Measurements from ENCODE around the gene CD40. TPM values are rescaled to one million over a fixed set of nuclear protein-coding genes. Genes with fewer than 3 reads are reported as not detected.

CD40 gene
- polyA plus RNA-seq, 2 of the 4 experiments (the other 2 are of a cell fraction) = 4.9 to 5.2 TPM

DNA sequence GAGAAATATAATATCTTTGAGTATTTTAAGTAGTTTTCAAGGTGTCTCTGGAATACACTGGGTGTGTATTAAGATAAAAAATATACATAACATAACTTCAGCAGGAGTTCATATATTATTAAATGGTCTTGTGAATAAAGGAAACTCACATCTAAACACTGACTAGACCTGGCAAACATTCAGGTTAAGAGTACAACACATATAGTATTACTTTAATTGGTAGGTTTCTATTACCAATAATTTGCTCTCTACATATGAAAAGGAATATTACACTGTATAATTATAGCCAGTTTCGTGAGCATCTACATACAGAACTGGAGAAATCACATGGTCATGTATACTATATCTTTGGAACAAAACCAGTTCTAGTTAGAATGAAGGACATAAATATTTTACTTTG lies 37.0 kb upstream of the CD40 start:
- DNase-seq (ENCODE audit: low read depth in 1 of 2, low spot score in 1 of 2) = no peak
- H3K27ac ChIP-seq = no peak overlapping the region
- TF ChIP-seq EHF (CRISPR knock-in tag; IDR thresholded peaks at IDR 0.05) (no peak), FOSB (CRISPR knock-in tag; IDR thresholded peaks at IDR 0.05) (no peak), SREBF2 (IDR thresholded peaks at IDR 0.05) (no peak), TP53 (CRISPR knock-in tag; IDR thresholded peaks at IDR 0.05) (no peak), NR3C1 (IDR thresholded peaks at IDR 0.05) (no peak), HDAC2 (IDR thresholded peaks at IDR 0.05) (no peak), NPAS2 (CRISPR knock-in tag; IDR thresholded peaks at IDR 0.05; ENCODE audit: borderline replicate concordance) (no peak), NFE2L2 (conservative IDR thresholded peaks at IDR 0.05; ENCODE audit: low read length) (no peak)
- no peaks in the 10 kb centered on the region for H3K9me3 ChIP-seq
- no peak for ATAC-seq
- H3K4me2 ChIP-seq = no peak overlapping the region
- H3K4me1 ChIP-seq = peaks cover 21% of the 10 kb centered on the region
- no peak overlapping the region for H3K4me3 ChIP-seq
- POLR2A ChIA-PET = no interaction called here
- 78% methylated on average over 1 of the region's 1 CpG for WGBS (ENCODE audit: missing lambda C conversion rate)
- CTCF ChIA-PET = interaction anchor here (0.8 to 1.5 kb wide), 4 partner anchors 52 to 68 kb away, joined by 3 to 4 read pairs (median 4); no protein-coding TSS in a partner anchor
- no peak for FAIRE-seq

DNA sequence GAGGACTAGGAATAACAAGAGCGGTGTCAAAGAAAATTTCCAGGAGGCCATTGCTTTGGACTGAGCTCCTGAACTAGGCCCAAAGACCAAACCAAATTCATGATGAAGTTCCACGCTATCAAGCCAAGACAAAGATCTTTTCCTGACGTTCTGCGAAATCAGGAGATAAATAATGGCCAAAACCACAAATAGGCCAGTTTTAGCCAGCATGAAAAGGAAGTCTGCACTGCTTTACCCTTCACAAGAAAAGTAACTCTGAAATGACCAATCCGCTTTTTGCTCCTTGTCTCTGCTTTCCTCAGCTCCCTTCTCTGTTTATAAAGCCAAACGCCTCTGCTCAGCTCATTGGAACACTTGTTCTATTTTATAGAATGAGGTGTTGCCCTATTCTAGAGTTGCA lies 35.0 kb upstream of the CD40 start:
- POLR2A ChIA-PET = no interaction called here
- 93% methylated on average over 6 of the region's 6 CpGs for whole genome bisulfite sequencing (ENCODE audit: missing lambda C conversion rate)
- H3K4me3 ChIP-seq = no peak overlapping the region
- TF ChIP-seq FOSB (CRISPR knock-in tag; IDR thresholded peaks at IDR 0.05) (no peak), JUNB (IDR thresholded peaks at IDR 0.05) (no peak), MAZ (IDR thresholded peaks at IDR 0.05; ENCODE audit: borderline replicate concordance, low read depth, low read length) (no peak), MYC (IDR thresholded peaks at IDR 0.05; ENCODE audit: borderline replicate concordance, low read length) (no peak)
- TF ChIP-seq, protein P1, sequence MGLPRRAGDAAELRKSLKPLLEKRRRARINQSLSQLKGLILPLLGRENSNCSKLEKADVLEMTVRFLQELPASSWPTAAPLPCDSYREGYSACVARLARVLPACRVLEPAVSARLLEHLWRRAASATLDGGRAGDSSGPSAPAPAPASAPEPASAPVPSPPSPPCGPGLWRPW (IDR thresholded peaks at IDR 0.05) = no peak
- CTCF ChIA-PET = interaction anchor here (1.0 kb wide), 1 partner anchor 92 kb away, joined by 3 read pairs; no protein-coding TSS in a partner anchor
- H3K4me2 ChIP-seq = no peak overlapping the region
- ATAC-seq = no peak
- no peak for FAIRE-seq
- H3K27ac ChIP-seq = no peak overlapping the region
- H3K4me1 ChIP-seq = peaks cover 42% of the 10 kb centered on the region
- no peak for DNase-seq (ENCODE audit: low read depth in 1 of 2, low spot score in 1 of 2)
- H3K9me3 ChIP-seq = no peaks in the 10 kb centered on the region

DNA sequence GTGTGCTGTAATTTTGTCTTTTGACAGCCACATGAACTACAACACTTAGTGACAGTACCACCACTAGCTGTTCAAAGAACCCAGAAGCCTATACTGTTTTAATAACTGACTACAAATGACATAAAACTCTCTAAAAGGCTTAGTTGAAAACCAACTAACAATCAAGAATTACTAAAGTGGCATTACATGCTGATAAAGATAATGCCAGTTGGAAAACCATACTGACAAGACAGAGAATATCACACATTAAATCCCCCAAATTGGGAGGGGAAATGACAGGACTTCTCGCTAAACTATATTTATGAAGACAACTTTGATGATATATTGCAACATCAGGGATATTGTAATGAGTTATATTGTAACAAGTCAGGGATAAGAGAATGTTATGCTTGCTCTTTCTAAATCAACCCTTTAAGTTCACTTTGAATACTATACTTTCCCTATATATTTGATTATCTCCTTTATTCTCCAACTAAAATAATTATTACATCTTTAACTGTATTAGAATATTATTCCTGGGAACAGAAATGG lies 34.5 kb upstream of the CD40 start:
- Histone ChIP-seq H3K4me3 (no peak overlapping the region), H3K4me2 (no peak overlapping the region), H3K4me1 (peaks cover 45% of the 10 kb centered on the region), H3K27ac (no peak overlapping the region), H3K9me3 (no peaks in the 10 kb centered on the region)
- ATAC-seq (no peak), DNase-seq (ENCODE audit: low read depth in 1 of 2, low spot score in 1 of 2) (no peak), FAIRE-seq (no peak)
- WGBS (ENCODE audit: missing lambda C conversion rate) = 100% methylated on average over 1 of the region's 1 CpG
- TF ChIP-seq MAFK (IDR thresholded peaks at IDR 0.05; ENCODE audit: partially characterized antibody) = peak; percentile 30
- TF ChIP-seq CHD4 (IDR thresholded peaks at IDR 0.05; ENCODE audit: borderline replicate concordance) = no peak
- POLR2A ChIA-PET = no interaction called here
- CTCF ChIA-PET = interaction anchor here (1.0 to 1.7 kb wide), 3 partner anchors 18 to 91 kb away, joined by 3 to 13 read pairs (median 3); no protein-coding TSS in a partner anchor

DNA sequence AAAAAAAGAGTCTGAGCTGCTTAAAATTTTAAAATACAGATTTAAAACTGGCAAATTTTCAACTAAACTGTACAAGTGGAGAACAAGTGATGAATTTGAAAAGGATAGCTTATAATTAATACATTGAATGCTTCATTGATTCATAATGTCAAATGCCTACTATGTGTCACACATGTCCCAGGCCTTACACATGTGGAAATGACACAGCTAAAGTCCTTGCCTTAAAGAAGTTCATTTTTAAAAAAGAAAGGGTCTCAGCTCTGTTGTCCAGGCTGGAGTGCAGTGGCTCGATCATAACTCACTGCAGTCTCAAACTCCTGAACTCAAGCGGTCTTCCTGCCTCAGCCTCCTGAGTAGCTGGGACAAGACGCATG lies 33.3 kb upstream of the CD40 start:
- no peak for DNase-seq (ENCODE audit: low read depth in 1 of 2, low spot score in 1 of 2)
- Histone ChIP-seq H3K4me3 (no peak overlapping the region), H3K9me3 (no peaks in the 10 kb centered on the region), H3K4me2 (peak overlapping the region; percentile 79), H3K27ac (peak overlapping the region in 1 of 2 experiments; percentile 24; a peak in 3 of 6 replicates), H3K4me1 (peaks cover 45% of the 10 kb centered on the region)
- ChIA-PET POLR2A (no interaction called here), CTCF (interaction anchor here (0.5 to 1.7 kb wide), 9 partner anchors 10 to 207 kb away, joined by 3 to 13 read pairs (median 4); no protein-coding TSS in a partner anchor)
- 58% methylated on average over 3 of the region's 3 CpGs for WGBS (ENCODE audit: missing lambda C conversion rate)
- no peak for ATAC-seq
- TF ChIP-seq CEBPB (IDR thresholded peaks at IDR 0.05) (no peak), SMC3 (IDR thresholded peaks at IDR 0.05) (no peak), HOXB5 (CRISPR knock-in tag; IDR thresholded peaks at IDR 0.05) (no peak), TP53 (CRISPR knock-in tag; IDR thresholded peaks at IDR 0.05) (no peak), HOXB13 (CRISPR knock-in tag; IDR thresholded peaks at IDR 0.05; ENCODE audit: low read depth) (no peak), TFCP2L1 (CRISPR knock-in tag; IDR thresholded peaks at IDR 0.05) (no peak), HEYL (CRISPR knock-in tag; IDR thresholded peaks at IDR 0.05) (no peak), RARB (CRISPR knock-in tag; IDR thresholded peaks at IDR 0.05) (no peak), NFE2L2 (conservative IDR thresholded peaks at IDR 0.05; ENCODE audit: low read length) (no peak), ZNF302 (CRISPR knock-in tag; IDR thresholded peaks at IDR 0.05) (no peak), CHD2 (IDR thresholded peaks at IDR 0.05; ENCODE audit: low read length, partially characterized antibody) (no peak)
- TF ChIP-seq, protein P2, sequence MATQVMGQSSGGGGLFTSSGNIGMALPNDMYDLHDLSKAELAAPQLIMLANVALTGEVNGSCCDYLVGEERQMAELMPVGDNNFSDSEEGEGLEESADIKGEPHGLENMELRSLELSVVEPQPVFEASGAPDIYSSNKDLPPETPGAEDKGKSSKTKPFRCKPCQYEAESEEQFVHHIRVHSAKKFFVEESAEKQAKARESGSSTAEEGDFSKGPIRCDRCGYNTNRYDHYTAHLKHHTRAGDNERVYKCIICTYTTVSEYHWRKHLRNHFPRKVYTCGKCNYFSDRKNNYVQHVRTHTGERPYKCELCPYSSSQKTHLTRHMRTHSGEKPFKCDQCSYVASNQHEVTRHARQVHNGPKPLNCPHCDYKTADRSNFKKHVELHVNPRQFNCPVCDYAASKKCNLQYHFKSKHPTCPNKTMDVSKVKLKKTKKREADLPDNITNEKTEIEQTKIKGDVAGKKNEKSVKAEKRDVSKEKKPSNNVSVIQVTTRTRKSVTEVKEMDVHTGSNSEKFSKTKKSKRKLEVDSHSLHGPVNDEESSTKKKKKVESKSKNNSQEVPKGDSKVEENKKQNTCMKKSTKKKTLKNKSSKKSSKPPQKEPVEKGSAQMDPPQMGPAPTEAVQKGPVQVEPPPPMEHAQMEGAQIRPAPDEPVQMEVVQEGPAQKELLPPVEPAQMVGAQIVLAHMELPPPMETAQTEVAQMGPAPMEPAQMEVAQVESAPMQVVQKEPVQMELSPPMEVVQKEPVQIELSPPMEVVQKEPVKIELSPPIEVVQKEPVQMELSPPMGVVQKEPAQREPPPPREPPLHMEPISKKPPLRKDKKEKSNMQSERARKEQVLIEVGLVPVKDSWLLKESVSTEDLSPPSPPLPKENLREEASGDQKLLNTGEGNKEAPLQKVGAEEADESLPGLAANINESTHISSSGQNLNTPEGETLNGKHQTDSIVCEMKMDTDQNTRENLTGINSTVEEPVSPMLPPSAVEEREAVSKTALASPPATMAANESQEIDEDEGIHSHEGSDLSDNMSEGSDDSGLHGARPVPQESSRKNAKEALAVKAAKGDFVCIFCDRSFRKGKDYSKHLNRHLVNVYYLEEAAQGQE (IDR thresholded peaks at IDR 0.05) = no peak
- TF ChIP-seq, protein P3, sequence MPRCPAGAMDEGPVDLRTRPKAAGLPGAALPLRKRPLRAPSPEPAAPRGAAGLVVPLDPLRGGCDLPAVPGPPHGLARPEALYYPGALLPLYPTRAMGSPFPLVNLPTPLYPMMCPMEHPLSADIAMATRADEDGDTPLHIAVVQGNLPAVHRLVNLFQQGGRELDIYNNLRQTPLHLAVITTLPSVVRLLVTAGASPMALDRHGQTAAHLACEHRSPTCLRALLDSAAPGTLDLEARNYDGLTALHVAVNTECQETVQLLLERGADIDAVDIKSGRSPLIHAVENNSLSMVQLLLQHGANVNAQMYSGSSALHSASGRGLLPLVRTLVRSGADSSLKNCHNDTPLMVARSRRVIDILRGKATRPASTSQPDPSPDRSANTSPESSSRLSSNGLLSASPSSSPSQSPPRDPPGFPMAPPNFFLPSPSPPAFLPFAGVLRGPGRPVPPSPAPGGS (IDR thresholded peaks at IDR 0.05) = no peak
- TF ChIP-seq, protein P4, sequence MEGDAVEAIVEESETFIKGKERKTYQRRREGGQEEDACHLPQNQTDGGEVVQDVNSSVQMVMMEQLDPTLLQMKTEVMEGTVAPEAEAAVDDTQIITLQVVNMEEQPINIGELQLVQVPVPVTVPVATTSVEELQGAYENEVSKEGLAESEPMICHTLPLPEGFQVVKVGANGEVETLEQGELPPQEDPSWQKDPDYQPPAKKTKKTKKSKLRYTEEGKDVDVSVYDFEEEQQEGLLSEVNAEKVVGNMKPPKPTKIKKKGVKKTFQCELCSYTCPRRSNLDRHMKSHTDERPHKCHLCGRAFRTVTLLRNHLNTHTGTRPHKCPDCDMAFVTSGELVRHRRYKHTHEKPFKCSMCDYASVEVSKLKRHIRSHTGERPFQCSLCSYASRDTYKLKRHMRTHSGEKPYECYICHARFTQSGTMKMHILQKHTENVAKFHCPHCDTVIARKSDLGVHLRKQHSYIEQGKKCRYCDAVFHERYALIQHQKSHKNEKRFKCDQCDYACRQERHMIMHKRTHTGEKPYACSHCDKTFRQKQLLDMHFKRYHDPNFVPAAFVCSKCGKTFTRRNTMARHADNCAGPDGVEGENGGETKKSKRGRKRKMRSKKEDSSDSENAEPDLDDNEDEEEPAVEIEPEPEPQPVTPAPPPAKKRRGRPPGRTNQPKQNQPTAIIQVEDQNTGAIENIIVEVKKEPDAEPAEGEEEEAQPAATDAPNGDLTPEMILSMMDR (IDR thresholded peaks at IDR 0.05) = no peak
- no peak for FAIRE-seq

Data from A549 (cell line).